NT2/D1 (cell line): ENCODE data around the gene HIGD1C.

Experiments used
- SUZ12 ChIP-seq: IDR thresholded peaks from 2 replicates; pipeline ENCODE4 v1.6.1; 2011; ENCODE audit not compliant: insufficient read length, insufficient read depth; ENCODE audit errors: extremely low read depth
- YY1 ChIP-seq: IDR thresholded peaks from 2 replicates; pipeline ENCODE4 v1.6.1; 2011; ENCODE audit not compliant: insufficient read length, insufficient read depth

- TF ChIP-seq SUZ12 (no peak), YY1 (no peak)
Observed at GRCh38 chr12:50960130-50960529, 7.8 kb downstream of the HIGD1C start.
